Breast epithelium (tissue), 4 donors: ENCODE data around the gene EIF2S2. TPM values are rescaled to one million over a fixed set of nuclear protein-coding genes. Genes with fewer than 3 reads are reported as not detected.

Source experiments
- DNase-seq, 2 donors: peaks; one replicate each; pipeline ENCODE4 v3.0.0-alpha.2; 2019; ENCODE audit warnings: low spot score in 2 of 2
- H3K27ac ChIP-seq, 2 donors: fragments of 200-600 bp; sonication (generic) in 1 of 2; one replicate each; pipeline ENCODE4 v1.5.1; 2016 to 2019; ENCODE audit warnings: mild to moderate bottlenecking in 1 of 2
- H3K27me3 ChIP-seq, 2 donors: fragments of 200-600 bp; sonication (generic) in 1 of 2; one replicate each; pipeline versions ENCODE4 v1.5.1 to v1.6.0; 2017 to 2019; ENCODE audit warnings: control low read depth in 1 of 2, mild to moderate bottlenecking in 1 of 2
- H3K36me3 ChIP-seq: fragments of 200-600 bp; one replicate; pipeline ENCODE4 v1.5.1; 2019
- H3K4me1 ChIP-seq, 2 donors: fragments of 200-600 bp; sonication (generic); one replicate each; pipeline ENCODE4 v1.5.1; 2016 to 2019; ENCODE audit warnings: control low read depth in 1 of 2
- H3K4me3 ChIP-seq, 3 donors: fragments of 200-600 bp; sonication (generic); 1 replicate in 2 of 3; 2 replicates in 1 of 3; pipeline ENCODE4 v1.5.1; 2016 to 2019; ENCODE audit warnings: mild to moderate bottlenecking in 3 of 3, moderate library complexity in 2 of 3
- H3K9me3 ChIP-seq, 2 donors: fragments of 200-600 bp; sonication (generic) in 1 of 2; one replicate each; pipeline ENCODE4 v1.5.1; 2016 to 2019; ENCODE audit warnings: control low read depth in 1 of 2
- POLR2A ChIP-seq: fragments of 450-650 bp; IDR thresholded peaks from one replicate; pipeline ENCODE4 v1.6.1; 2016; ENCODE audit warnings: antibody characterized with exemption, mild to moderate bottlenecking, moderate library complexity
- POLR2AphosphoS5 ChIP-seq, 3 donors: sonication (generic); formaldehyde crosslinking; IDR thresholded peaks; one replicate each; pipeline ENCODE4 v1.6.1; 2017; ENCODE audit warnings: antibody characterized with exemption in 3 of 3
- intact Hi-C: fragments of 100-400 bp; cut with DNase I; formaldehyde crosslinking; loops from one replicate; pipeline ENCODE4 v1.15.1; 2023; ENCODE audit warnings: low total_unique reads
- total RNA-seq, 3 donors: library from RNA; depleted of rRNA; stranded (reverse); fragments of >200 nt; gene quantifications; one replicate each; pipeline ENCODE4 v1.1.0, GENCODE V29; 2016
- TF ChIP-seq, protein P1 (sequence below), 3 donors: fragments of 450-650 bp; IDR thresholded peaks; one replicate each; pipeline ENCODE4 v1.5.1; 2016 to 2017; ENCODE audit warnings: antibody characterized with exemption in 3 of 3, mild to moderate bottlenecking in 3 of 3, moderate library complexity in 3 of 3

The EIF2S2 gene
- total RNA-seq, 3 donors from 2014 or later = 45.6 to 55.4 (median 45.8) TPM

GRCh38 chr20:34061695-34062094, 50.3 kb downstream of the EIF2S2 start:
- Histone ChIP-seq H3K27ac (no peak overlapping the region), H3K4me1 (no peaks in the 10 kb centered on the region)

GRCh38 chr20:34060970-34061369, 51.1 kb downstream of the EIF2S2 start:
- no peaks in the 10 kb centered on the region for H3K36me3 ChIP-seq
- no peaks in the 10 kb centered on the region for H3K27me3 ChIP-seq
- H3K27ac ChIP-seq = no peak overlapping the region
- no peak overlapping the region for H3K4me3 ChIP-seq
- no peaks in the 10 kb centered on the region for H3K9me3 ChIP-seq
- DNase-seq = no peak
- H3K4me1 ChIP-seq = no peaks in the 10 kb centered on the region
- intact Hi-C loops = no loop called here
- TF ChIP-seq, protein P1, sequence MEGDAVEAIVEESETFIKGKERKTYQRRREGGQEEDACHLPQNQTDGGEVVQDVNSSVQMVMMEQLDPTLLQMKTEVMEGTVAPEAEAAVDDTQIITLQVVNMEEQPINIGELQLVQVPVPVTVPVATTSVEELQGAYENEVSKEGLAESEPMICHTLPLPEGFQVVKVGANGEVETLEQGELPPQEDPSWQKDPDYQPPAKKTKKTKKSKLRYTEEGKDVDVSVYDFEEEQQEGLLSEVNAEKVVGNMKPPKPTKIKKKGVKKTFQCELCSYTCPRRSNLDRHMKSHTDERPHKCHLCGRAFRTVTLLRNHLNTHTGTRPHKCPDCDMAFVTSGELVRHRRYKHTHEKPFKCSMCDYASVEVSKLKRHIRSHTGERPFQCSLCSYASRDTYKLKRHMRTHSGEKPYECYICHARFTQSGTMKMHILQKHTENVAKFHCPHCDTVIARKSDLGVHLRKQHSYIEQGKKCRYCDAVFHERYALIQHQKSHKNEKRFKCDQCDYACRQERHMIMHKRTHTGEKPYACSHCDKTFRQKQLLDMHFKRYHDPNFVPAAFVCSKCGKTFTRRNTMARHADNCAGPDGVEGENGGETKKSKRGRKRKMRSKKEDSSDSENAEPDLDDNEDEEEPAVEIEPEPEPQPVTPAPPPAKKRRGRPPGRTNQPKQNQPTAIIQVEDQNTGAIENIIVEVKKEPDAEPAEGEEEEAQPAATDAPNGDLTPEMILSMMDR (IDR thresholded peaks at IDR 0.05) = no peak
- TF ChIP-seq POLR2AphosphoS5 (IDR thresholded peaks at IDR 0.05) = no peak
- no peak for TF ChIP-seq POLR2A

More at GRCh38 chr20:34061695-34062094, 50.3 kb downstream of the EIF2S2 start:
- Histone ChIP-seq H3K27me3 (no peaks in the 10 kb centered on the region), H3K9me3 (no peaks in the 10 kb centered on the region), H3K4me3 (no peak overlapping the region), H3K36me3 (no peaks in the 10 kb centered on the region)
- DNase-seq = no peak
- TF ChIP-seq POLR2A (no peak), POLR2AphosphoS5 (IDR thresholded peaks at IDR 0.05) (no peak)
- TF ChIP-seq, protein P1 (IDR thresholded peaks at IDR 0.05) = no peak
- intact Hi-C loops = no loop called here

- H3K4me3 ChIP-seq = no peak overlapping the region
- no peak for DNase-seq
- TF ChIP-seq, protein P1 (IDR thresholded peaks at IDR 0.05) = no peak
- TF ChIP-seq POLR2AphosphoS5 (IDR thresholded peaks at IDR 0.05) (no peak), POLR2A (no peak)
- no peaks in the 10 kb centered on the region for H3K27me3 ChIP-seq
- no peaks in the 10 kb centered on the region for H3K36me3 ChIP-seq
- H3K4me1 ChIP-seq = no peaks in the 10 kb centered on the region
- H3K9me3 ChIP-seq = no peaks in the 10 kb centered on the region
- H3K27ac ChIP-seq = no peak overlapping the region
- intact Hi-C loops = no loop called here
Observed at GRCh38 chr20:34058831-34059230, 53.2 kb downstream of the EIF2S2 start.

DNA sequence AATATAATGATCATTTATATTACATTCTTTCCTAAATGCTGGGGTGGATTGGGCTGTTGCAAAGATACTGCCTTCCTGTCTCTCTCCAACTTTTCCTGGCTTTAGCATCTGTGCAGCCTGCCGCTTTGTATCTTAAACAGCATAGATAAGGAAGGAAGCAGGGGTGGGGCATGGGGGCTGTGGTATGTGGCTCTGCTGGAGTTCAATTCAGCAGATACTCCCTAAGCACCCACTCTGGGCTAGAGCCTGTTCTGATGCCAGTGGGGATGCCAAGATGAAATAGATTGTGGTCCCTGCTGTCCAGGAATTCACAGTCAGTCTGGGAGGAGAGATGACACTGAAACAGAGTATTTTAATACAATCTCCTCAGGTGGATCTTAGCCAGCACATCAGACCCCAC, 56.8 kb downstream of the EIF2S2 start:
- H3K4me1 ChIP-seq = peaks cover 0 to 2% of the 10 kb centered on the region in 2 donors
- DNase-seq = no peak
- intact Hi-C loops = no loop called here

DNA sequence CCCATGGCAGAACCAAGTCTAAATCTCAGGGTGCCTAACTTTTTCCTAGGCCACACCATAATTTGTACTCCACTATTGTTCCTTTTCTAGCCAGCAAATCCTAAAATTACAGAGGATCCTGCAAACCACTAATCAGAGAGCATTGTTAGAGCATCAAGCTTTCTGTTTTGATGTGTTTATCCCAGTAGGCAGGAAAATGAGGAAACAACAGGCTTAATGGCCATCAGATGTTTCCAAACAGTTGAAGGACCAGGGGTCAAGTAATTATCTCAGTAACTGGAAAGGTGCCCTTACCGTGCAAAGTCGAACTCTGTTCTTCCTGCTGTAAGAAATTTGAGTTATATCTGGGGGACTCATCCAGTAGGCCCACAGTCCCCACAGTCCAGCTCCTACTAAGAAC, 59.6 kb downstream of the EIF2S2 start:
- H3K36me3 ChIP-seq = no peaks in the 10 kb centered on the region
- H3K27me3 ChIP-seq = no peaks in the 10 kb centered on the region
- H3K27ac ChIP-seq = peak overlapping the region; percentile 5 to 50
- intact Hi-C loops = no loop called here
- no peak overlapping the region for H3K4me3 ChIP-seq
- TF ChIP-seq, protein P1 (IDR thresholded peaks at IDR 0.05) = no peak
- TF ChIP-seq POLR2AphosphoS5 (IDR thresholded peaks at IDR 0.05) (no peak), POLR2A (no peak)
- no peaks in the 10 kb centered on the region for H3K9me3 ChIP-seq
- no peak for DNase-seq
- peaks cover 0 to 8% of the 10 kb centered on the region in 2 donors for H3K4me1 ChIP-seq

More for the DNA sequence above, 56.8 kb downstream of the EIF2S2 start:
- TF ChIP-seq, protein P1 (IDR thresholded peaks at IDR 0.05) = no peak
- TF ChIP-seq POLR2A (no peak), POLR2AphosphoS5 (IDR thresholded peaks at IDR 0.05) (no peak)
- Histone ChIP-seq H3K4me3 (no peak overlapping the region), H3K27me3 (no peaks in the 10 kb centered on the region), H3K36me3 (no peaks in the 10 kb centered on the region), H3K27ac (no peak overlapping the region), H3K9me3 (no peaks in the 10 kb centered on the region)
